NCI-H1694 treated with DMSO at 0.1 percent for 48 hours (cell line): ENCODE measurements around the gene TCAF1.
A peak's percentile ranks its signal among the peaks of the same experiment; 100 is the strongest.
"Not testable (repeated sequence)": the region's sequence is repeated elsewhere in the genome, so short reads cannot be mapped to it uniquely, and the experiment has no call there.

Experiments used
- DNase-seq: peaks from one replicate; lab custom pipeline; 2025; lab: John Stamatoyannopoulos, UW

The TCAF1 gene

DNA sequence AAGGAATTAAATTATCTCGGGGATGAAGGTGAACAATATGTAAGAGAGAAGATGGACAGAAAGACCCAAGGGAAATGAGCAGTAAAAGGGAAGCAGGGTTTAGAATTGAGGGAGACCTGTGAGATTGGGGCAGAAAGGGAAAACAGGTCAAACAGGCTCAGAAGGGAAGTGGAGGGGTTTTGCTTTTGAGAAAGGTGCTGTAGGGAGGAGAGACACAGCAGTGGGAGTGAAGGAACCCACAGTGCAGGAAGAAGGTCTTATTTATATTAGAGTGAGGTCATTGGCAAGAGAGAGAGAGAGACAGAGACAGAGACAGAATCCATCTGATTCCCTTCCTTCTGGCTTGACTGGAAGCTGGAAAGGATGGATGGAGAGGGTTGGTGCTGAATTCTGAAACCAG lies 3.5 kb upstream of the TCAF1 start:
- no peak for DNase-seq

GRCh38 chr7:143902332-143902899 lies 440 bp upstream of the TCAF1 start:
- no peak for DNase-seq

DNA sequence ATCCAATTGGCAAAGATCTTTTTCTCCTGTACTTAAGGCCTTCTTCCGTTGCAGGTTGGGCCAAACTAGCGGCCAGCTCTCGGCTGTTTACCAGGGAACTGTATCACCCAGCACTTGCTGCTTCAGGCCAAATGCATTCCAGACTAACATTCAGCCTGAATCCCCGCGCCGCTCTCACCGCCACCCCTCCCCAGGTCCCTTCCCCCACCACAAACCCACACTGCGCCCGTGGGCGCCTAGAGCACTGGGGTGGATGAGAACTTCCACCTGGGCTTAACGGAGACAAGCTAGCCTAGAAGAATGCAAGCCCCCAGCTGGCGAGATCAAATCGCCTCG lies 676 bp downstream of the TCAF1 start:
- DNase-seq: no peak

GRCh38 chr7:143900230-143900766 lies 1.7 kb downstream of the TCAF1 start:
- DNase-seq: no peak

DNA sequence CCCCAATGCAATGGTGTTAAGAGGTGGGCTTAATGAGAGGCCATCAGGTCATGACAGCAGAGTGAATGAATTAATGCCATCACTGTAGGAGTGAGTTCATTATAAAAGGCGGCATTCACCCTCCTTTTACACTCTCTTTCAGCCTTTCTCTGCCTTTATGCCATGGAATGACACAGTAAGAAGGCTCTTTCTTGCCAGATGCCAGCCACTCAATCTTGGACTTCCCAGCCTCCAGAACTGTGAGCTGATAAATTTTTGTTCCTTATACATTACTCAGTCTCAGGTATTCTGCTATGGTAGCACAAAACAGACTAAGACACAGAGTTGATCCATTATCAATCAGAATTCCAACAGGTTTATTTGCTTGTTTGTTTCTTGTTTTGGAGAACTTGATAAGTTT lies 3.2 kb downstream of the TCAF1 start:
- DNase-seq: no peak

- DNase-seq: no peak
These were observed 5.3 kb downstream of the TCAF1 start for GRCh38 chr7:143896667-143897066.

- peak; percentile 31 for DNase-seq
These were observed 9.3 kb downstream of the TCAF1 start for GRCh38 chr7:143892527-143893300.

- DNase-seq: no peak
These were observed 10.5 kb downstream of the TCAF1 start for GRCh38 chr7:143891457-143891856.

DNA sequence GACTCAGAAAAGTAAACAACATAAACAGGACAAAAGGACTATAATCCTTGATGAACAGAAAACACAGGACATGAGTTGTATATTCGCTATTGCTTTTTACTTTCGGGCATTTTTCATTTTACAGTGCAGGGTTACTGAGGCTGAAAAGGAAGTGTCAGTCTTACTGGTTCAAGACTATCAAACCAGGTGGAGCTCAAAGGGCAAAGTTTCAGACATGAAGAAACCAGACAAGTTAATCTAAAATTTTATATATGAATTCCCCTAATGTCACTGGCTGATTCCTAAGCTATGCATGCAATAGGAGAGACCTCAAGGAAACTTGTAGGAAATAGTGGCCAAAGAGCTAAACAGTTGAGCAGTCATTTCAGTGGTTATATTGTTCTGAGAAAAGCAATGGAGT lies 11.4 kb downstream of the TCAF1 start:
- DNase-seq: no peak

DNA sequence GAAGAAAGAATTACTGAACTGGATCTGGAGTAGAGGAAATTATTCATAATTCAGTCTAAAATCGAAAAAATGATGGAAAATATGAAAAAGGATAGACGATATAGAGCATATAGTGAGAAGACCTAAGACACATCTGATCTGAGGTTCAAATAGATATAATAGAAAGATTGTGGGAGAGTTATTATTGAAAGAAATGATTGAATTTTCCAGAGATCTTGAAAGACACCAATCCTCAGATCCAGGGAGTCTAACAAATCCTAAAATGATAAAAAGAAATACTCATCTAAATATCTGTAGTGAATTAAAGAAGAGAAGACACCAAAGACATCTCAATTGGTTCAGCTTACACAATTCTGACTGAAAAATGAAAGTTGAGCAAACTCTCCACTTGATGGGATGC lies 12.9 kb downstream of the TCAF1 start:
- DNase-seq: no peak

DNA sequence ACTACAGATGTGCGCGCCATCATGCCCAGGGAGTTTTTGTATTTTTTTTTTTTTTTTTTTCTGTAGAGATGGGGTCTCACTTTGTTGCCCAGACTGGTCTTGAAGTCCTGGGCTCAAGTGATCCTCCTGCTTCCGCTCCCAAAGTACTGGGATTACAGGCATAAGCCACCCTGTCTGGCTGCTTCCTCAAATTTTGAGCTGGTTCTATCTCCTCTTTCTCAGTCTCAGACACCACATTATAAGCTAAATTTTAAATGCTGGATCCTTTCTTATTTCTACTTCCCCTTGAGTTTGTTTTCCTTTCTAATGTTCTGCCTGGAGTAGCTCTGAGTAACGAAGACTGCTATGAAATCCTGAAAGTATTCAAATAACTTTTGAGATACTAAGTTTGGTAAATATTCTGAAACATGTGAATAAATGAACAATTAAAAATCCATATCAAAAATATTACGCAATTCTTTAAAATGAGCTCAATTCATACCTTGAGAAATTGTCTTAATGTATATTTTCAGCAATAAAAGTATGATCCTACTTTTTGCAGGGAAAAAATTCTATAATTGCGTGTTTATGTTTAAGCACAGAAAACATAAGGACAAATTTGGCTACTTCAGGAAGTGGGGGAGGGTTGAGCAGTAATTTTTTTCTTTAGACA lies 15.0 kb downstream of the TCAF1 start:
- no peak for DNase-seq

DNA sequence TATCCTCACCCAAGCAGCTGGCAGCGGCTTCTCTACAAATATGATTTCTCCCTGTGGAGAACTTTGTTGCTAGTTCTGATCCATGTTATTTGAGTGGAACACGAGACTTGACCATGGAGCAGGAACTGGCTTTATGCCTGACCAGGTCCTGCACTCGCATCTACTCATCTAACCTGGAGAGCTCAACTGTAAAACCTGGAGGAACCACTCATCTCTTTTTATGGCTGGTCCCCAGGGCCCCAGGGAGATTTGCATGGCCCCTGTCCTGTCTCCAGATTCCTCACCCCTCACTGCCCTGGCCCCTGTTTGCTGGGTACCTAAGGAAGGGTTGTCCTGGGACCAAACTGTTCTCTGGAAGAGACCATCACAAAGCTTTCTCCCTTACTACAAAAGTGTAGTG lies 16.0 kb downstream of the TCAF1 start:
- no peak for DNase-seq

- peak; percentile 43 for DNase-seq
These were observed 16.9 kb downstream of the TCAF1 start for GRCh38 chr7:143884969-143885559.

DNA sequence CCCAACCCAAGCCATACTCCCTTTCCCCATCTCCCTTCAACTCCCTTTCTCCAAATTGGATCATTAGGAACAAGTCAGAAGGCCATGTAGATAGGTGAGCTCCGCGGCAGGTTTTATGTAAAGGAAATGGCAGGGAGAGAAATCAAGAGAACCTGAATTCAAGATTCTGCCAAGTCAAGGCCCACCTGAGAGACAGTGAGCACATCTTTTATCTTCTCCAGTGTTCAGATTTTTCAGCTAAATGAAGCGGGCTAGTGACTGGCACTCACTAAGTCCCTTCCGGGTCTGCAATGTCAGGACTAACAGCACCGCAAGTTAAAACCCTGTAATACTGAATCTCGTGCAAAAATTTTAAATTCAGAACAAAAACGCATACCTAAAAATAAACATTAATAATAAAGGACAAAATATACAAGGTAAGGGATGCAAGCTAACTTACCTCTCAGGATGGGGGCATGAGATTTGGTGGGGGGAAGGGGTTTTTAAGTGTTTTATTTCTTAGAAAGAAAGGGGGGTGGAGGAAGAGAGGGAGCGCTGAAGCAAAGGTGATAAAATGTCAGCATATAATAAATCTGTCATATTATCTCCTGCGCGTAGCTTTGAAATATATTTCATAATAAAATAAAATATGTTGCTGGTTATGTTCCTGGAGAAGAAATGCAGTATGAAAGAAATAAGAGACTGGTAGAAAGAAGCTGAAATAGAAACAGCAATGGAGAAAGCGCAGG lies 17.6 kb downstream of the TCAF1 start:
- no peak for DNase-seq

DNA sequence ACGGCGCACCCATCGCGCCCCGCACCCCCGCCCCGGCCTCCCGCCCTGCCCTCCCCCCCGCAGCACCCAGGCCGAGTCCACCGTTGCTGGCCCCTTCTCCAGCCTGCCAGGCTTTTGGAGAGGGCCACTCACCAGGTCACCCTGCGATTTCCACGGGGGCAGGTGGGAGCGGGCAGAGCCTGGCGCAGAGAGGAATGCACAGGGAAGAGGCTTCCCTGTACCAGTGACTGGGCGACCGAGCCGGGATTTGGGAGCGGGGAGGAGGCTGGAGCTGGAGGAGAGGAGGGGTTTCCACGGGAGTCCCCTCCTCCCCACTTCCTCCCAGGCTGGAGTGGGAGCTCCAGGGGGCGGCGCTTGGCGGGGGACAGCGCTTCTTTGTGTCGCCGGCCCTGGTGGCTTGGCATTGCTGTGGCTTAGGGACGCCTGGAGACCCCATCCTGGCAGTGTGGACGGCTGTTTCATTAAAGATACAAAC lies 19.3 kb downstream of the TCAF1 start:
- DNase-seq: peak; percentile 24

DNA sequence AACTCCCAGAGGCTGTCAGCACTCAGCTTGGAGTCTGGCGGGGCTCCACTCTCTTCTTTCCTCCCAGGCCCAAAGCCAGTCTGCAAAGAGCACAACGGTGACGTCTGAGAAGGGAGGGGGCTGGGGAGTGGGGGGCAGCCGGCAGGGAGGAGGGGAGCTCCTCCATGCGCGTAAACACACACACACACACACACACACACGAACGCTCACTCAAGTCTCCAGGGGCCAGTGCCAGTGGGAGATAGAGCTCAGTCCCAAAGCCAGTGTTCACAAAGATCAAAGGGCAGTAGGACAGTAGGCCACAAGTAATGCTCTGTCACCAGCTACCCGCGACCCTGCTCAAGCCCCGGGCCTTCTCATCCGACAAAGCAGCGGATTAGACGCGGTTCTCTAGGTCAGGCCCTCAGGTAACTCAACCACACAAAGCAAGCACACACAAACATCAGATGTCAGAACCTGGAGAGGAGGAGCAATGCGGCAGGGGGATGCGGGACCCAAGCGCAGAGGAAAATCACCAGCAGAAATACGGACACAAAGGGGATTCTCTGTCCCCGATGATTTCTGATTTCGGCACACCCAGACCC lies 19.9 kb downstream of the TCAF1 start:
- DNase-seq: no peak

DNA sequence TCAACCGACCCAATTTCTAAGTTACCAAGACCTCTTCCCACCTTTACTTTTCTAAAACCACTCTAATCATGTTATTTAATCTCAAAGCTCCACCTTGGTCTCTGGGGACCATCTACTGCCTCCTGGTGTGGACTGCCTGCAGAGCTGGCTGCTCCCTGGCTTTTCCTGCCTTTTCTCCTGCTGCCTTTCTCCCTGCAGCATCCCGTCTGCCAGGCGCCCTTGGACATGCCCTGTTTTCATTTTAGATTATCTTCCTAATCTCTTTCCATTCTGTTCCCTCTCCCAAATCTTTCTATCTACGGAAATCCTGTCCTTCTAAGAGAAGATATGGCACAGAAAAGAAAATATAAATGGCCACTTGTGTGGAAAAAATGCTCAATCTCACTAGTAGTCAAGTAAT lies 23.1 kb downstream of the TCAF1 start:
- DNase-seq: no peak

DNA sequence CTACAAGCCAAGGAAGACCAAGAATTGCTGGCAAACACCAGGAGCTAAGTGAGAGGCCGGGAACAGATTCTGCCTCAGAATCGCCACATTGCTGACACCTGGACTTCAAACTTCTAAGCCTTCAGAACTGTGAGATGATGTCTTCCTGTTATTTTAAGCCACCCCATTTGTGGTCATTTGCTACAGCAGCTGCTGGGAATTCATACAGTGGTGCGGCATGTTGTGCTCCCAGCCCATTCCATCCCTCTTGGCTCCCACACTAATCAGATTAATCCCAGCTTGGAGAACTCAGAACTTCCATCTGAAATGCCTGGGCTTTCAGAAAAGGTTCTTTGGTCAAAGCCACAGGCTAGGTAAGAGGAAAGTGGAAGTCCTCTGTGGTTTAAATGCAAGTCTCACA lies 24.9 kb downstream of the TCAF1 start:
- DNase-seq: no peak

DNA sequence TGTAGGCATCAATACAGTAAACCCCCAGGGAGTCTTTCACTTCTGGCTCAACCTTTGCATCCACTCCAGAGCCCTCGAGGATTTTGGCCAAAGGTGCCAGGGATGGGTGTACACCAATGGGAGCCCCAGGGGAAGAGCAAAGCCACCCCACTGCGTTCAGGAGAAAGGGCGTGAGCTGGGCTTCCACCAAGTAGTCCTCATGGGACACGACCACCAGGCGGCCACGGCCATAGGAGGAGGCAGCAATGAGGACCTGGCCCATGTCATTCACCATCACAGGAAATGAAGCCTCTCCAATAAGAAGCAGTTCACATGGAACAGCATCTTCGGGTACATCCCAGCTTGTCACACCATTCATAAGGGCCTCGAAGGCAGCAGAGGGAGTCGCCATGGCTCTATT lies 25.8 kb downstream of the TCAF1 start:
- DNase-seq: no peak

DNA sequence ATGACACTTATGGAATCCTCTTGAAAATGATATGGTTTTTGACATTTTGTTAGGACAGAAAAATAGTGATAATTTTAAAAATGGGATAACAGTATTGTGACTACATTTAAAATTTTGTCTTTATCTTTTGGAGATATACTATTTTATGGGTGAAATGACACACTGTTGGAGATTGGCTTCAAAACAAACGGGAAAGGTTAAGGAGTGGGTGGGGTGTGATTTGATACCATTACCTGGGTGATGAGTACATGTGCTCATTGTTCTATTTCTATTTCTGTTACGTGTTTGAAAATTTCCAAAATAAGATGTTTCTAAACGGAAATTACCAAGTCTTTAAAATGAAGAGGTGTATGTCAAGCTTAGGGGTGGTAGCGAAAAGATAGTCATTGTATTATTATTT lies 28.7 kb downstream of the TCAF1 start:
- not testable (repeated sequence) for DNase-seq

- DNase-seq: not testable (repeated sequence)
These were observed 30.4 kb downstream of the TCAF1 start for GRCh38 chr7:143871534-143871933.

- not testable (repeated sequence) for DNase-seq
These were observed 44.0 kb downstream of the TCAF1 start for GRCh38 chr7:143857994-143858393.
